Suprapubic skin (tissue), 4 donors: ENCODE measurements around the gene MEOX2. TPM values are rescaled to one million over a fixed set of nuclear protein-coding genes. Genes with fewer than 3 reads are reported as not detected.

Source experiments
- DNase-seq, 2 donors: peaks; one replicate each; pipeline ENCODE4 v3.0.0-alpha.2; 2019; ENCODE audit warnings: low spot score in 2 of 2
- H3K27ac ChIP-seq: fragments of 200-600 bp; sonication (generic); one replicate; pipeline ENCODE4 v1.5.1; 2019
- H3K27me3 ChIP-seq: fragments of 200-600 bp; sonication (generic); one replicate; pipeline ENCODE4 v1.5.1; 2019
- H3K36me3 ChIP-seq: fragments of 200-600 bp; sonication (generic); one replicate; pipeline ENCODE4 v1.5.1; 2019
- H3K4me1 ChIP-seq: fragments of 200-600 bp; sonication (generic); one replicate; pipeline ENCODE4 v1.5.1; 2019
- H3K4me3 ChIP-seq: fragments of 200-600 bp; sonication (generic); one replicate; pipeline ENCODE4 v1.5.1; 2019; ENCODE audit warnings: mild to moderate bottlenecking
- H3K9me3 ChIP-seq: fragments of 200-600 bp; sonication (generic); one replicate; pipeline ENCODE4 v1.5.1; 2019
- EP300 ChIP-seq: sonication (generic); formaldehyde crosslinking; IDR thresholded peaks from one replicate; pipeline ENCODE4 v1.6.1; 2017; ENCODE audit warnings: antibody characterized with exemption
- POLR2A ChIP-seq, 2 donors: fragments of 450-650 bp; IDR thresholded peaks; one replicate each; pipeline ENCODE4 v1.6.1; 2017; ENCODE audit warnings: antibody characterized with exemption in 2 of 2, mild to moderate bottlenecking in 2 of 2, moderate library complexity in 2 of 2
- POLR2AphosphoS5 ChIP-seq, 3 donors: sonication (generic); formaldehyde crosslinking; IDR thresholded peaks; one replicate each; pipeline ENCODE4 v1.6.1; 2017; ENCODE audit warnings: antibody characterized with exemption in 3 of 3
- WGBS: methylation state at CpG from one replicate; pipeline ENCODE4 v1.1.5; 2018; 5-methylcytosine and 5-hydroxymethylcytosine counted together
- total RNA-seq, 4 donors: library from RNA; depleted of rRNA; stranded (reverse); fragments of >200 nt; gene quantifications; one replicate each; pipeline ENCODE4 v1.1.0, GENCODE V29; 2016
- TF ChIP-seq, protein P1 (sequence below), 2 donors: fragments of 200-600 bp in 1 of 2; fragments of 450-650 bp in 1 of 2; sonication (generic) in 1 of 2; IDR thresholded peaks; one replicate each; pipeline ENCODE4 v1.5.1; 2016 to 2019; ENCODE audit warnings: antibody characterized with exemption in 2 of 2, mild to moderate bottlenecking in 1 of 2, moderate library complexity in 1 of 2

MEOX2 gene
- total RNA-seq, 4 donors from 2014 or later = 1.0 to 8.9 (median 3.0) TPM

DNA sequence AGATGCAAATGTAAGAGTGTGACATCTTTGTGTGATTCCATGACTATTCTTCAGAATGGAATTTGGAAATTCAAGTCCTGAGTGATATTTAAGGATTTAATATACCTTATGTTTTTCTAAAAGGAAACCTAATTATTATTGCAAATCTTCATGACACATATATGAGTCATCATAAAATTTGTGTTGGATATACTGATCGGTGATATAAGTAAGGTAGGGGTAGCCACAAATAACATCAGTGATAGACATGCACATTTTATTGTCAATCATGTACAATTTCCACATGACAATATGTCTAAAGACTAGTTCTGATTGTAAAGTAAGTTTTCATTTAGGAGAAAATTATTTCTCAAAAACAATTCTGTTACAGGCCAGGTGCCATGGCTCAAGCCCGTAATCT is 65.0 kb downstream of the MEOX2 start:
- 78% methylated on average over 2 of the region's 2 CpGs for WGBS
- H3K36me3 ChIP-seq = no peaks in the 10 kb centered on the region
- DNase-seq = no peak
- H3K27me3 ChIP-seq = no peaks in the 10 kb centered on the region
- no peak overlapping the region for H3K27ac ChIP-seq
- no peaks in the 10 kb centered on the region for H3K9me3 ChIP-seq
- H3K4me1 ChIP-seq = no peaks in the 10 kb centered on the region
- no peak overlapping the region for H3K4me3 ChIP-seq
- TF ChIP-seq POLR2AphosphoS5 (IDR thresholded peaks at IDR 0.05) = no peak
- no peak for TF ChIP-seq EP300
- TF ChIP-seq, protein P1, sequence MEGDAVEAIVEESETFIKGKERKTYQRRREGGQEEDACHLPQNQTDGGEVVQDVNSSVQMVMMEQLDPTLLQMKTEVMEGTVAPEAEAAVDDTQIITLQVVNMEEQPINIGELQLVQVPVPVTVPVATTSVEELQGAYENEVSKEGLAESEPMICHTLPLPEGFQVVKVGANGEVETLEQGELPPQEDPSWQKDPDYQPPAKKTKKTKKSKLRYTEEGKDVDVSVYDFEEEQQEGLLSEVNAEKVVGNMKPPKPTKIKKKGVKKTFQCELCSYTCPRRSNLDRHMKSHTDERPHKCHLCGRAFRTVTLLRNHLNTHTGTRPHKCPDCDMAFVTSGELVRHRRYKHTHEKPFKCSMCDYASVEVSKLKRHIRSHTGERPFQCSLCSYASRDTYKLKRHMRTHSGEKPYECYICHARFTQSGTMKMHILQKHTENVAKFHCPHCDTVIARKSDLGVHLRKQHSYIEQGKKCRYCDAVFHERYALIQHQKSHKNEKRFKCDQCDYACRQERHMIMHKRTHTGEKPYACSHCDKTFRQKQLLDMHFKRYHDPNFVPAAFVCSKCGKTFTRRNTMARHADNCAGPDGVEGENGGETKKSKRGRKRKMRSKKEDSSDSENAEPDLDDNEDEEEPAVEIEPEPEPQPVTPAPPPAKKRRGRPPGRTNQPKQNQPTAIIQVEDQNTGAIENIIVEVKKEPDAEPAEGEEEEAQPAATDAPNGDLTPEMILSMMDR (IDR thresholded peaks at IDR 0.05) = no peak
- TF ChIP-seq POLR2A (IDR thresholded peaks at IDR 0.05) = no peak

GRCh38 chr7:15620491-15621185 is 65.8 kb downstream of the MEOX2 start:
- Histone ChIP-seq H3K4me1 (no peaks in the 10 kb centered on the region), H3K36me3 (no peaks in the 10 kb centered on the region), H3K27me3 (no peaks in the 10 kb centered on the region), H3K9me3 (no peaks in the 10 kb centered on the region), H3K27ac (no peak overlapping the region), H3K4me3 (no peak overlapping the region)
- TF ChIP-seq POLR2A (IDR thresholded peaks at IDR 0.05) = no peak
- no peak for TF ChIP-seq EP300
- TF ChIP-seq POLR2AphosphoS5 (IDR thresholded peaks at IDR 0.05) = no peak
- TF ChIP-seq, protein P1 (IDR thresholded peaks at IDR 0.05) = no peak
- no peak for DNase-seq
- WGBS = 46% methylated on average over 6 of the region's 6 CpGs

GRCh38 chr7:15618275-15618674 is 68.2 kb downstream of the MEOX2 start:
- 91% methylated on average over 2 of the region's 2 CpGs for WGBS
- Histone ChIP-seq H3K9me3 (no peaks in the 10 kb centered on the region), H3K4me3 (no peak overlapping the region), H3K4me1 (no peaks in the 10 kb centered on the region), H3K27me3 (no peaks in the 10 kb centered on the region), H3K27ac (no peak overlapping the region), H3K36me3 (no peaks in the 10 kb centered on the region)
- DNase-seq = no peak
- TF ChIP-seq EP300 (no peak), POLR2A (IDR thresholded peaks at IDR 0.05) (no peak), POLR2AphosphoS5 (IDR thresholded peaks at IDR 0.05) (no peak)
- TF ChIP-seq, protein P1 (IDR thresholded peaks at IDR 0.05) = no peak

DNA sequence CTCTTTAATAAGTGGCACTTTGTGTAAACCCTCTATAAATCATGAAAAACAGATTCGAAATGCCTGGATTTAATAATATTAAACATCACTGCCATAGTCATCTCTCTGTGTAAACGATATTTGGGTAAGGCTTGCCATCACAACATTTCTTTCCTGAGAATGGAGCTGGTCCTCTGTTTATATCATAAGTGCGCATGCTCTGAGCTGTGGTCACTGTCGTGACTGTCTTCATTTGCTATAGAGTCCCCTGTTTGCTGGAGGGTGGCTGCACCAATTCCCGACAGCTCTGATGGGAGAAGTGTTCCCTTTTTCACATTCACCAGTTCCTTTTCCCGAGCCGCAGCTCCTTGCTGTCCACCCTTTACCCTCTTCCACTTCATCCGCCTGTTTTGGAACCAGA is 74.3 kb downstream of the MEOX2 start:
- Histone ChIP-seq H3K4me1 (no peaks in the 10 kb centered on the region), H3K27ac (no peak overlapping the region), H3K9me3 (no peaks in the 10 kb centered on the region), H3K27me3 (no peaks in the 10 kb centered on the region), H3K36me3 (no peaks in the 10 kb centered on the region), H3K4me3 (no peak overlapping the region)
- WGBS = 82% methylated on average over 8 of the region's 8 CpGs
- no peak for DNase-seq
- TF ChIP-seq, protein P1 (IDR thresholded peaks at IDR 0.05) = no peak
- TF ChIP-seq POLR2A (IDR thresholded peaks at IDR 0.05) (no peak), POLR2AphosphoS5 (IDR thresholded peaks at IDR 0.05) (no peak), EP300 (no peak)

DNA sequence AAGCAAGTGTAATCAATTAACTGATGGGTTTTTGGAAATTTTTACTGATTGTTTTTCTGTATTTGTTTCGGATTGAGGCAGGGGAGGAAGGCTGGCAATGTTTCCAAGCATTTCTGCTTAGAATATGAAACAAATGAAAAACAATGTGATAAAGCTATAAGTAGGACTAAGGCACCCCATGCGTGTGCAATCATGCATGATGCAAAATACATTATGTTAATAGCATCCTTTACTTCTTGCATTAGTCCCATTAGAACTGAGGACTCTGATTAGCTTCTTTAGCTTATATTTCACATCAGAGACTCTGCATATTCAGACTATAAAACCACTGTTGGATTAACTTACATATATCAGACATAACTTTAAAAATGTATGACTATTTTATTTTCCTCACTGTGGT is 76.0 kb downstream of the MEOX2 start:
- TF ChIP-seq POLR2AphosphoS5 (IDR thresholded peaks at IDR 0.05) (no peak), EP300 (no peak), POLR2A (IDR thresholded peaks at IDR 0.05) (no peak)
- TF ChIP-seq, protein P1 (IDR thresholded peaks at IDR 0.05) = no peak
- DNase-seq = no peak
- Histone ChIP-seq H3K27me3 (no peaks in the 10 kb centered on the region), H3K36me3 (no peaks in the 10 kb centered on the region), H3K9me3 (no peaks in the 10 kb centered on the region), H3K27ac (no peak overlapping the region), H3K4me1 (no peaks in the 10 kb centered on the region), H3K4me3 (no peak overlapping the region)
- WGBS = 81% methylated on average over 2 of the region's 2 CpGs
